PFSK-1 (cell line): ENCODE results near the gene OSM.

Source experiments
- FOXP2 ChIP-seq: optimal IDR thresholded peaks from 2 replicates; pipeline ENCODE3; 2011; ENCODE audit warnings: borderline replicate concordance, control low read depth, inconsistent platforms; ENCODE audit not compliant: insufficient read depth; ENCODE audit errors: extremely low read length, extremely low read depth
- POLR2AphosphoS5 ChIP-seq: IDR thresholded peaks from 2 replicates; pipeline ENCODE4 v1.6.1; 2012; ENCODE audit warnings: low read depth, mild to moderate bottlenecking, control low read depth, low read length, moderate library complexity
- SIN3A ChIP-seq: IDR thresholded peaks from 2 replicates; pipeline ENCODE4 v1.6.1; 2012; ENCODE audit warnings: mild to moderate bottlenecking, low read length, moderate library complexity, borderline replicate concordance; ENCODE audit not compliant: insufficient read depth
- TAF1 ChIP-seq: IDR thresholded peaks from 2 replicates; pipeline ENCODE4 v1.6.1; 2012; ENCODE audit warnings: low read length, control low read depth, borderline replicate concordance; ENCODE audit not compliant: insufficient read depth
- TF ChIP-seq, protein P1 (sequence below), 2 experiments: IDR thresholded peaks; 2 replicates each; pipeline versions ENCODE4 v1.6.1 to v1.8.0; 2011 to 2012; ENCODE audit warnings: low read depth in 2 of 2, low read length in 2 of 2, control low read depth in 1 of 2, inconsistent platforms in 1 of 2, mild to moderate bottlenecking in 1 of 2, moderate library complexity in 1 of 2; ENCODE audit not compliant: insufficient read depth in 1 of 2

The OSM gene

DNA sequence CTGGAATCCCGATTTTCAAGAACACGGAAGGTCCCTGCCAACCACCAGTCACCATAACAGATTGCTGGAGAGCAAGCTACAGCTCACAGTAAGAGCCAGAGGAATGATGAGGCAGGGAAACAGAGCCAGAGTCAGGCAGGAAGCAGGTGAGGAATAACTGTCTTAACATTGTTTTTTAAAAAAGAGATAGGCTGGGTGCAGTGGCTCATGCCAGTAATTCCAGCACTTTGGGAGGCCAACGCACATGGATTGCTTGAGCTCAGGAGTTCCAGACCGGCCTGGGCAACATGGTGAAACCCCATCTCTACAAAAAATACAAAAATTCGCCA, 36.1 kb upstream of the OSM start:
- TF ChIP-seq, protein P1, sequence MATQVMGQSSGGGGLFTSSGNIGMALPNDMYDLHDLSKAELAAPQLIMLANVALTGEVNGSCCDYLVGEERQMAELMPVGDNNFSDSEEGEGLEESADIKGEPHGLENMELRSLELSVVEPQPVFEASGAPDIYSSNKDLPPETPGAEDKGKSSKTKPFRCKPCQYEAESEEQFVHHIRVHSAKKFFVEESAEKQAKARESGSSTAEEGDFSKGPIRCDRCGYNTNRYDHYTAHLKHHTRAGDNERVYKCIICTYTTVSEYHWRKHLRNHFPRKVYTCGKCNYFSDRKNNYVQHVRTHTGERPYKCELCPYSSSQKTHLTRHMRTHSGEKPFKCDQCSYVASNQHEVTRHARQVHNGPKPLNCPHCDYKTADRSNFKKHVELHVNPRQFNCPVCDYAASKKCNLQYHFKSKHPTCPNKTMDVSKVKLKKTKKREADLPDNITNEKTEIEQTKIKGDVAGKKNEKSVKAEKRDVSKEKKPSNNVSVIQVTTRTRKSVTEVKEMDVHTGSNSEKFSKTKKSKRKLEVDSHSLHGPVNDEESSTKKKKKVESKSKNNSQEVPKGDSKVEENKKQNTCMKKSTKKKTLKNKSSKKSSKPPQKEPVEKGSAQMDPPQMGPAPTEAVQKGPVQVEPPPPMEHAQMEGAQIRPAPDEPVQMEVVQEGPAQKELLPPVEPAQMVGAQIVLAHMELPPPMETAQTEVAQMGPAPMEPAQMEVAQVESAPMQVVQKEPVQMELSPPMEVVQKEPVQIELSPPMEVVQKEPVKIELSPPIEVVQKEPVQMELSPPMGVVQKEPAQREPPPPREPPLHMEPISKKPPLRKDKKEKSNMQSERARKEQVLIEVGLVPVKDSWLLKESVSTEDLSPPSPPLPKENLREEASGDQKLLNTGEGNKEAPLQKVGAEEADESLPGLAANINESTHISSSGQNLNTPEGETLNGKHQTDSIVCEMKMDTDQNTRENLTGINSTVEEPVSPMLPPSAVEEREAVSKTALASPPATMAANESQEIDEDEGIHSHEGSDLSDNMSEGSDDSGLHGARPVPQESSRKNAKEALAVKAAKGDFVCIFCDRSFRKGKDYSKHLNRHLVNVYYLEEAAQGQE (IDR thresholded peaks at IDR 0.05; ENCODE audit: insufficient read depth in 1 of 2, low read depth in 2 of 2, low read length in 2 of 2), result no peak
- TF ChIP-seq POLR2AphosphoS5 (no peak), SIN3A (no peak), TAF1 (no peak), FOXP2 (no peak)

DNA sequence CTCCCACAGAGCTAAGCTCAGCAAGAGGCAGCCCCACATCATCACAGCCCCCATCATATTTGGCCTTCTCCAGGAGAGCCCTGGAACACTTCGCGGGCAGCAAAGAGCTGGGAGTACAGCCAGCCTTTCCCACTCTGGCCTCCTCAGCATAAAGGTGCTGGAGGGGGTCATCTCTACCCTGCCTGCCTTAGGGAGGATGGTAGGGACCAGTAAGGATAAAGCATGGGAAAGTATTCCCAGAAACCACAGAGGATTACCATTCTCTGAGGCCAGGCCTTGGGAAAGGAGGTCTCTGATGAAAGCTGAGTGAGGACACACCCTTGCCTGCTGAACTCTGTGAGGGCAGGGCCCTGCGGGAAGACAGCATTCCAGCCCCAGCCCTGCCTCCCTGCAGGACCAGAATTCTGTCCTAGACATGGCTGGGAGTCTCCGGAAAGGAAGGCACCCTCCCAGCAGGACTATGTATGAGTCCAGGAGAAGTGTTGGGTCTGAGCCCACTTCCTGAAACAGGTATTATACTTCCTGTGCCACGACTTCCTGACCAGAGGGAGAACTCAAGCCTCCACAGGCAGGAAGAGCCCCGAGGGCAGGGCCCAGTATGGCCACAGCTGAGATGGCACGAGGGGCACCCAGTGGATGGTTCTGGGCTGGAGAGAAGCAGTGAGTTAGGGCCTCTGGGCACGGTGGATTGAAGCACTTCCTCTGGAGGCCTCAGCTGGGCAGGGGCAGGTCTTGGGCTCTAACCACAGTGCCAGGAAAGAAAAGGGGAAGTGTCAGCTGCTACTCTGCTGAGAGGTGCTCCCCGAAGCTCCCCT, 35.6 kb upstream of the OSM start:
- TF ChIP-seq SIN3A (no peak), TAF1 (no peak), FOXP2 (no peak), POLR2AphosphoS5 (no peak)
- TF ChIP-seq, protein P1 (IDR thresholded peaks at IDR 0.05; ENCODE audit: insufficient read depth in 1 of 2, low read depth in 2 of 2, low read length in 2 of 2), result no peak

DNA sequence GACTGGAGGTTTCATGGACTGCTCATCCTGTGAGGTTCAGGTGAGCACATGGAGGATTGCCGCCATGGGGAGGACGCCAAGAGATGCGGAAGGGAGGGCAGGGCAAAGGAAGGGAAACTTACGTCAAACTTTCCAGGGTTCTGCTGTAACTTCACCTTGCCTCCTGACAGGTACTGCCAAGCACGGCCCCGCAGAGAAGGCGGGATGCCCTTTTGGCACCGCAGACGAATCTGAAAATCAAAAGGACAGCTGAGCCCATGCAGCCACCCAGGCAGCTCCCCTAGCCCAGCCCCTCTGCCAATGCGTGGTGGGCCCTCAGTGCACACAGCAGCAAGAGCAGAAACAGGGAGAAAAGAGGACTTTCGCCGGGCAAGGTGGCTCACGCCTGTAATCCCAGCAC, 32.7 kb upstream of the OSM start:
- TF ChIP-seq, protein P1 (IDR thresholded peaks at IDR 0.05; ENCODE audit: insufficient read depth in 1 of 2, low read depth in 2 of 2, low read length in 2 of 2), result no peak
- TF ChIP-seq FOXP2, result no peak
- no peak for TF ChIP-seq POLR2AphosphoS5

DNA sequence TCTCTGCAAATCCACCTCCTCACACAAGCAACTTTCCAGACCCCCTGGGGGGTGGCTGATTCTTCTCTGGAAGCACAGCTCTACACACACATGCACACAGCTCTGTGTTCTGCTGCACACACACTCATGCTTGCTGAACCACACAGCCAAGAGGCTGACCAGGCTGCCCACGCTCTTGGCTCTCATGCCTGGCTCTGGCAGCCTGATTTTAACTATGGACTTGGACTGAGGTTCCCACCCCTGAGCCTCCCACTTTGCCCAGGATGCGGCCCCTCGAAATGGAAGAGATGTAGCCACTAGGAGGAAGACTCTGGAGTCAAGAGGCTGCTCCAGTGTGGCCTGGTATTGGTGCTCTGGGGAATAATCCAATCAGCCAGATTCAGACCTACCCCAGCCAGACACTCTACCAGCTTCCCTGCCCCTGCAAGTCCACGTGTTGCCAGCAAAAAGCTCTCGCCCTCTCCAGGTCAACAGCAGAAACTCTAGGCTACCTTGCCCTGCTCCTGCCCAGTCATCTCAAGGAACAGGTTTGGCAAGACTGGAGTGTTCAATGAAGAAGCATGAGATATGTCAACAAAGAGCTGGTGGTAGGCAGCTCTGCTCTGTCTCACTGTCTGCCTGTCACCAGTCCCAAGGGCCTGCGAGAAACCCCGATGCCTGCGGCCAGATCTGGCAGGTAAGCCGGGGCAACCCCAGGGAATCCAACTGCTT, 31.5 kb upstream of the OSM start:
- TF ChIP-seq TAF1 (no peak), FOXP2 (no peak), POLR2AphosphoS5 (no peak), SIN3A (no peak)
- TF ChIP-seq, protein P1 (IDR thresholded peaks at IDR 0.05; ENCODE audit: insufficient read depth in 1 of 2, low read depth in 2 of 2, low read length in 2 of 2), result no peak
